ENCODE results near the gene AFAP1.

AFAP1 gene

GRCh38 chr4:7868892-7869471 is 70.7 kb downstream of the AFAP1 start:
- peaks cover 5 to 27% (median 18%) of the 10 kb centered on the region in 4 donors for H3K4me1 ChIP-seq
- TF ChIP-seq CTCF (IDR thresholded peaks at IDR 0.05), result no peak
- DNase-seq, result no peak
- no peaks in the 10 kb centered on the region for H3K27me3 ChIP-seq
- H3K36me3 ChIP-seq, result peaks cover 0 to 5% (median 5%) of the 10 kb centered on the region in 3 donors
- no peak overlapping the region for H3K4me3 ChIP-seq
- H3K27ac ChIP-seq, result no peak overlapping the region
- H3K9me3 ChIP-seq, result no peaks in the 10 kb centered on the region
- intact Hi-C loops (cut with DNase I; ENCODE audit: low total_unique reads), result no loop called here

GRCh38 chr4:7868436-7868775 is 71.3 kb downstream of the AFAP1 start:
- DNase-seq, result no peak
- Histone ChIP-seq H3K4me1 (peaks cover 5 to 27% (median 18%) of the 10 kb centered on the region in 4 donors), H3K4me3 (no peak overlapping the region), H3K27me3 (no peaks in the 10 kb centered on the region), H3K36me3 (peaks cover 0 to 5% (median 5%) of the 10 kb centered on the region in 3 donors), H3K27ac (no peak overlapping the region), H3K9me3 (no peaks in the 10 kb centered on the region)
- no peak for TF ChIP-seq CTCF (IDR thresholded peaks at IDR 0.05)
- intact Hi-C loops (cut with DNase I; ENCODE audit: low total_unique reads), result no loop called here

GRCh38 chr4:7867701-7868435 is 71.8 kb downstream of the AFAP1 start:
- Histone ChIP-seq H3K4me3 (no peak overlapping the region), H3K9me3 (no peaks in the 10 kb centered on the region), H3K27me3 (no peaks in the 10 kb centered on the region), H3K27ac (no peak overlapping the region), H3K36me3 (peaks cover 0 to 5% (median 5%) of the 10 kb centered on the region in 3 donors), H3K4me1 (peaks cover 5 to 27% (median 18%) of the 10 kb centered on the region in 4 donors)
- no peak for DNase-seq
- no peak for TF ChIP-seq CTCF (IDR thresholded peaks at IDR 0.05)
- intact Hi-C loops (cut with DNase I; ENCODE audit: low total_unique reads), result no loop called here

GRCh38 chr4:7867191-7867590 is 72.5 kb downstream of the AFAP1 start:
- peaks cover 0 to 5% (median 5%) of the 10 kb centered on the region in 3 donors for H3K36me3 ChIP-seq
- no peaks in the 10 kb centered on the region for H3K9me3 ChIP-seq
- H3K27ac ChIP-seq, result no peak overlapping the region
- peaks cover 5 to 22% (median 15%) of the 10 kb centered on the region in 4 donors for H3K4me1 ChIP-seq
- no peak overlapping the region for H3K4me3 ChIP-seq
- intact Hi-C loops (cut with DNase I; ENCODE audit: low total_unique reads), result no loop called here
- no peaks in the 10 kb centered on the region for H3K27me3 ChIP-seq
- no peak for TF ChIP-seq CTCF (IDR thresholded peaks at IDR 0.05)
- DNase-seq, result no peak

- DNase-seq, result no peak
Measured at GRCh38 chr4:7865533-7865932, 74.1 kb downstream of the AFAP1 start.

More at GRCh38 chr4:7865533-7865932, 74.1 kb downstream of the AFAP1 start:
- Histone ChIP-seq H3K27me3 (no peaks in the 10 kb centered on the region), H3K4me1 (peaks cover 0 to 18% (median 4%) of the 10 kb centered on the region in 4 donors), H3K27ac (no peak overlapping the region), H3K36me3 (peaks cover 0 to 5% (median 0%) of the 10 kb centered on the region in 3 donors), H3K9me3 (no peaks in the 10 kb centered on the region), H3K4me3 (no peak overlapping the region)
- no peak for TF ChIP-seq CTCF (IDR thresholded peaks at IDR 0.05)
- intact Hi-C loops (cut with DNase I; ENCODE audit: low total_unique reads), result no loop called here
